ENCODE results near the gene L2HGDH. TPM values are rescaled to one million over a fixed set of nuclear protein-coding genes. Genes with fewer than 3 reads are reported as not detected.

L2HGDH gene
- polyA plus RNA-seq, 3 donors from 2014 or later: 2.4 to 6.4 (median 3.5) TPM

DNA sequence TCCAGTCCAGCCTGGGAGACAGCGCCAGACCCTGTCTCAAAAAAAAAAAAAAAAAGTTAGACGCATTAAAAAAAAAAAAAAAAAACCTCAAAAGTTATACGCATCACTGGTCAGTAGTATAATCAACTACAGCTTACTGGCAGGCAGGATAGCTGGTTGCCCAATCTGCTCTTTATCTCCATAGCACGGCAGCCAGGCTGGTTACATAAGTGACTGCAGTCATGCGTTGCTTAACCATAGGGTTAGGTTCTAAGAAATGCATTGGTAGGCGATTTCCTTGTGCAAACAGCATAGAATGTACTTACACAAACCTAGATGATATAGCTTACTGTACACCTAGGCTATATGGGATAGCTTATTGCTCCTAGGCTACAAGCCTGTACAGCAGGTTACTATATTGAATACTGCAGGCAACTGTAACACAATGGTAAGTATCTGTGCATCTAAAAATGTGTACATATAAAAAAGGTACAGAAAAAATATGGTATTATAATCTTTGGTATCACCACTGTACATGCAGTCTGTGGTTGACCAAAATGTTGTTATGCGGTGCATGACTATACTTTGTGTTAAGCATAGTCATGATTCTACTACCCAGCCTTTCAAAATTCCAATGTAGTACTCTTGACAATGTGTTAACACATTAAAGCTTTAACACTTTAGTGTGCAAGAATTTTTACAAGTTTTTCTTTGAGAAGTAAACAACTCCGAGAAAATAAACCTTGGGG, 8.1 kb downstream of the L2HGDH start:
- no peak for DNase-seq
- H3K4me1 Mint-ChIP-seq: no peaks in the 10 kb centered on the region
- H3K27ac Mint-ChIP-seq: no peak overlapping the region
- H3K27me3 Mint-ChIP-seq (ENCODE audit: low read depth in 3 of 3): no peaks in the 10 kb centered on the region
- no peak overlapping the region for H3K4me3 Mint-ChIP-seq
- H3K9me3 Mint-ChIP-seq: no peaks in the 10 kb centered on the region
- peaks cover 0 to 4% (median 0%) of the 10 kb centered on the region in 3 donors for H3K36me3 Mint-ChIP-seq

DNA sequence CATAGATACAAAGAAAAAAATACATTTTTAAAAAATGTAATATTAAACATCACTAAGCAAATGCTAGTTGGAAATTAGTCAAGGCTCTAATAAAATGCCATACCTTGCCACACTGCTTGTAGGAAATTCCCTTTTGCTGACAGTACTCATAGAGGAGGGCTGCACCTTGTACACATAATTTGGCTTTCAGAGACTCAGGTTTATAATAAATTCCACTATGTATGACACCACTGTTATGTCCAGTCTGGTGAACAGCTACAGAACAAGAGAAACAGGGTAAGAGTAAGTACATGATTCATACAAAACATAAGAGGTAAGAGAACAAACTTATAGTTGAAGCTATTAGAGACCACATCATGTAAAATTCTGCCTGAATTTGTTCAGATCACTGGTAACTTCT, 10.1 kb downstream of the L2HGDH start:
- DNase-seq: no peak
- H3K27me3 Mint-ChIP-seq (ENCODE audit: low read depth in 3 of 3): no peaks in the 10 kb centered on the region
- no peaks in the 10 kb centered on the region for H3K4me1 Mint-ChIP-seq
- H3K4me3 Mint-ChIP-seq: no peak overlapping the region
- H3K9me3 Mint-ChIP-seq: no peaks in the 10 kb centered on the region
- peaks cover 0 to 4% (median 0%) of the 10 kb centered on the region in 3 donors for H3K36me3 Mint-ChIP-seq
- no peak overlapping the region for H3K27ac Mint-ChIP-seq

GRCh38 chr14:50299585-50299984, 12.4 kb downstream of the L2HGDH start:
- Mint-ChIP-seq H3K36me3 (peaks cover 0 to 4% (median 0%) of the 10 kb centered on the region in 3 donors), H3K27ac (no peak overlapping the region), H3K4me1 (no peaks in the 10 kb centered on the region), H3K27me3 (ENCODE audit: low read depth in 3 of 3) (no peaks in the 10 kb centered on the region), H3K4me3 (no peak overlapping the region), H3K9me3 (no peaks in the 10 kb centered on the region)
- DNase-seq: no peak

DNA sequence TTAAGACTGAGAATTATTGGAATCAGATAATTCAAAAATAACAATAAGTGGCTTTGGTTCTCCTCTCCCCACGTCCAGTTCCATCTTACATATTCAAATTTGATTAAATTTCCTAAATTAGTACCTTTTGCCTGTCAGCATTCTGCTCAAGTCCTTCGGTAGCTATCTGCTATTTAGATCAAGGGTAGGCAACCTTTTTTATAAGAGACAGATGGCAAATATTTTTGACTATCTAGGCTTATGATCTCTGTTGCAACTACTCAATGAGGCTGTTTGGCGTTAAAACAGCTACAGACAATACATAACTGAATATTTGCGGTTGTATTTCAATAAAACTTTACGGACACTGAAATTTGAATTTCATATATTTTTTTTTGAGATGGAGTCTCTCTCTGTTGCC, 21.7 kb downstream of the L2HGDH start:
- peaks cover 9 to 11% (median 10%) of the 10 kb centered on the region in 3 donors for H3K36me3 Mint-ChIP-seq
- no peak for DNase-seq
- no peak overlapping the region for H3K4me3 Mint-ChIP-seq

GRCh38 chr14:50288146-50288545, 23.9 kb downstream of the L2HGDH start:
- H3K4me3 Mint-ChIP-seq: no peak overlapping the region
- no peak for DNase-seq
- H3K27ac Mint-ChIP-seq: no peak overlapping the region
- peaks cover 0 to 2% (median 0%) of the 10 kb centered on the region in 3 donors for H3K27me3 Mint-ChIP-seq (ENCODE audit: low read depth in 3 of 3)
- no peaks in the 10 kb centered on the region for H3K9me3 Mint-ChIP-seq
- peaks cover 0 to 5% (median 0%) of the 10 kb centered on the region in 3 donors for H3K36me3 Mint-ChIP-seq
- no peaks in the 10 kb centered on the region for H3K4me1 Mint-ChIP-seq

More for the DNA sequence above, 21.7 kb downstream of the L2HGDH start:
- no peaks in the 10 kb centered on the region for H3K4me1 Mint-ChIP-seq
- no peaks in the 10 kb centered on the region for H3K9me3 Mint-ChIP-seq
- peaks cover 0 to 2% (median 0%) of the 10 kb centered on the region in 3 donors for H3K27me3 Mint-ChIP-seq (ENCODE audit: low read depth in 3 of 3)
- H3K27ac Mint-ChIP-seq: no peak overlapping the region

DNA sequence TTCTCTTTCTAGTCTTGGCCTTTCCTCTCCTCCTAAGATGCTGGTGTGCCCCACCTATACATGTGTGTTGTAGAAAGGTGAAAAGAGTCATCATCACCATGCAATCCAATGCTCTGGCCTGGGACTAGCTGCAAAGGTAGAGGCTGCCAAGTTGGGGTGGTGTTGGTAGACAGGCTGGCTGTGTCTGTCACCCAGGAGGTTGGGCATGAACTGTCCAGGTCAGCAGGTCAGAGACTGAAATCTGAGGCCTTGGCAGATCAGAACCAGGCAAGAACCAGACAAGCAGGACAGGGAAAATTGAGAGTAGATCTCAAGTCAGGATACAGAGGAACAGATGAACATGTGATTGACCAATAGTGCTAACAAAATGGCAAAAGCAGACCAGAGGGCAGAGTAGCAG, 26.2 kb downstream of the L2HGDH start:
- Mint-ChIP-seq H3K9me3 (no peaks in the 10 kb centered on the region), H3K36me3 (peaks cover 0 to 10% (median 0%) of the 10 kb centered on the region in 3 donors), H3K4me3 (no peak overlapping the region), H3K27ac (no peak overlapping the region), H3K27me3 (ENCODE audit: low read depth in 3 of 3) (peaks cover 0 to 2% (median 0%) of the 10 kb centered on the region in 3 donors), H3K4me1 (no peaks in the 10 kb centered on the region)
- DNase-seq: no peak

DNA sequence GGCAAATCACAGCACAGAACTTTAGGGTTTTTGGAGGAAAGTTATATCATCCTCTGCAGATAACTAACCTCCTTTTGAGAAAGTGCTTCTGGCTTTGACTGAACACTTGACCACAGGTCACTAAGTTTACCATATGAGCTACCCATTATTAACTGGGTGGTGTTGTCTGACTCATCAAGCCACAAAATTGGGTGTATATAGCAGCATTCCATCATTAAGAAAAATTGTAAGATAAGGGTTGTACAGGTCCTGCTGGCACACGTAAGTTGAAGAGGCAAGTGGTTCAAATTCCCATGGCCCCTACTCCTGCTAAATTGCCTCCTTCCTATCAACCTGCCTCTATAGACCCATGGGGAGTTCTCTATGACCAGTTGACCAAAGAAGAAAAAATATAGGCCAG, 39.5 kb downstream of the L2HGDH start:
- no peaks in the 10 kb centered on the region for H3K9me3 Mint-ChIP-seq
- no peaks in the 10 kb centered on the region for H3K4me1 Mint-ChIP-seq
- DNase-seq: no peak
- H3K27ac Mint-ChIP-seq: peak overlapping the region in 1 of 6 donors; percentile 29
- H3K27me3 Mint-ChIP-seq (ENCODE audit: low read depth in 3 of 3): no peaks in the 10 kb centered on the region
- peaks cover 0 to 10% (median 9%) of the 10 kb centered on the region in 3 donors for H3K36me3 Mint-ChIP-seq
- H3K4me3 Mint-ChIP-seq: no peak overlapping the region

DNA sequence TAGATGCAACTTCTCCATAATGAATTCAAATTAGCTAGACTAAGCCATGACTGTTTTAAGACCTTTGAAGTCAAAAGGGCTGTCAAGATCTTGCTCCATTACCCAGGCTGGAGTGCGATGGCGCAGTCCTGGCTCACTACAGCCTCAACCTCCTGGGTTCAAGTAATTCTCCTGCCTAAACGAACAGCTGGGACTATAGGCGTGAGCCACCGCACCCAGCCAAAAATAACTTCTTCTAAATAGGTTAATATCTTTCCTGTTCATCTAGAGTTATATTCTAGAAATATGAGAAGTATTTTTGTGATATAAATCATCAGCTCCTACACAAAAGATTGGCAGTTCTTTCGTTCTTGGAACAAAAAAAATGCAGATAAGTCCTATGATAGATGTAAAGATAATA, 41.1 kb downstream of the L2HGDH start:
- H3K4me1 Mint-ChIP-seq: no peaks in the 10 kb centered on the region
- H3K9me3 Mint-ChIP-seq: no peaks in the 10 kb centered on the region
- no peaks in the 10 kb centered on the region for H3K27me3 Mint-ChIP-seq (ENCODE audit: low read depth in 3 of 3)
- no peak for DNase-seq
- no peak overlapping the region for H3K4me3 Mint-ChIP-seq
- no peak overlapping the region for H3K27ac Mint-ChIP-seq
- peaks cover 0 to 8% (median 5%) of the 10 kb centered on the region in 3 donors for H3K36me3 Mint-ChIP-seq

- Mint-ChIP-seq H3K27me3 (ENCODE audit: low read depth in 3 of 3) (no peaks in the 10 kb centered on the region), H3K36me3 (peaks cover 4 to 9% (median 6%) of the 10 kb centered on the region in 3 donors), H3K27ac (no peak overlapping the region), H3K4me3 (no peak overlapping the region), H3K4me1 (no peaks in the 10 kb centered on the region), H3K9me3 (no peaks in the 10 kb centered on the region)
- no peak for DNase-seq
Observed at GRCh38 chr14:50265029-50265428, 47.0 kb downstream of the L2HGDH start.

- Mint-ChIP-seq H3K4me1 (no peaks in the 10 kb centered on the region), H3K27me3 (ENCODE audit: low read depth in 3 of 3) (no peaks in the 10 kb centered on the region), H3K27ac (peak overlapping the region in 1 of 6 donors; percentile 19), H3K9me3 (no peaks in the 10 kb centered on the region), H3K4me3 (no peak overlapping the region), H3K36me3 (peaks cover 4 to 9% (median 6%) of the 10 kb centered on the region in 3 donors)
- no peak for DNase-seq
Observed at GRCh38 chr14:50263321-50263720, 48.7 kb downstream of the L2HGDH start.

GRCh38 chr14:50262865-50263264, 49.2 kb downstream of the L2HGDH start:
- Mint-ChIP-seq H3K4me3 (no peak overlapping the region), H3K27ac (no peak overlapping the region), H3K36me3 (peaks cover 4 to 9% (median 6%) of the 10 kb centered on the region in 3 donors), H3K9me3 (no peaks in the 10 kb centered on the region), H3K27me3 (ENCODE audit: low read depth in 3 of 3) (no peaks in the 10 kb centered on the region), H3K4me1 (no peaks in the 10 kb centered on the region)
- no peak for DNase-seq

GRCh38 chr14:50260511-50260910, 51.5 kb downstream of the L2HGDH start:
- Mint-ChIP-seq H3K27ac (no peak overlapping the region), H3K36me3 (peaks cover 4 to 9% (median 6%) of the 10 kb centered on the region in 3 donors), H3K4me1 (no peaks in the 10 kb centered on the region), H3K27me3 (ENCODE audit: low read depth in 3 of 3) (no peaks in the 10 kb centered on the region), H3K9me3 (no peaks in the 10 kb centered on the region), H3K4me3 (no peak overlapping the region)
- peak; percentile 12 to 13 (median 13) for DNase-seq

DNA sequence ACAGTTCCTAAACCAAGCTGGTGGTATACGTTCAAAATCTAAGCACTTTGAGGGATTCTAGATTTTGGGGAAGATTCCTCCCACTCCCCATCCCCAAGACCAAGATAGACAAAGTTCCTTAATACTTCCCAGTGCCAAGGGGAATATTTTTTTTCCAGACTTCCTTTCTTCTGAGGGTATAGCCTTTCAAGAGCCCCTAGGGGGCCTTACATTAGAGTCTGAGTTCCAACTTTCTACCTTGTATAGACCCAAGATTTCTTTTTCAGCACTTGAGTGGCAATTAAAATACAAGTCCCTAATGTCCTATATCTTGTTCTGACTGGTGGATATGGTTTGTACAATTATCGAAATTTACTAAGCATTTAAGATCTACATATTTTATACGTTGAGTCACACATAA, 52.0 kb downstream of the L2HGDH start:
- DNase-seq: no peak
- Mint-ChIP-seq H3K36me3 (peaks cover 4 to 9% (median 6%) of the 10 kb centered on the region in 3 donors), H3K27ac (no peak overlapping the region)

GRCh38 chr14:50257732-50258131, 54.3 kb downstream of the L2HGDH start:
- Mint-ChIP-seq H3K27me3 (ENCODE audit: low read depth in 3 of 3) (no peaks in the 10 kb centered on the region), H3K4me3 (no peak overlapping the region), H3K27ac (no peak overlapping the region), H3K36me3 (peaks cover 7 to 18% (median 9%) of the 10 kb centered on the region in 3 donors), H3K9me3 (no peaks in the 10 kb centered on the region), H3K4me1 (no peaks in the 10 kb centered on the region)
- no peak for DNase-seq

More for the DNA sequence above, 52.0 kb downstream of the L2HGDH start:
- Mint-ChIP-seq H3K27me3 (ENCODE audit: low read depth in 3 of 3) (no peaks in the 10 kb centered on the region), H3K4me1 (no peaks in the 10 kb centered on the region), H3K4me3 (no peak overlapping the region), H3K9me3 (no peaks in the 10 kb centered on the region)

GRCh38 chr14:50254248-50254647, 57.8 kb downstream of the L2HGDH start:
- no peak overlapping the region for H3K4me3 Mint-ChIP-seq
- peaks cover 0 to 2% (median 0%) of the 10 kb centered on the region in 3 donors for H3K27me3 Mint-ChIP-seq (ENCODE audit: low read depth in 3 of 3)
- H3K9me3 Mint-ChIP-seq: no peaks in the 10 kb centered on the region
- no peak for DNase-seq
- H3K36me3 Mint-ChIP-seq: peaks cover 14 to 22% (median 16%) of the 10 kb centered on the region in 3 donors
- H3K27ac Mint-ChIP-seq: no peak overlapping the region
- H3K4me1 Mint-ChIP-seq: no peaks in the 10 kb centered on the region

All from immature natural killer cell (primary cell).